HG02571 (cell line): ENCODE results near the gene C19orf67.

Experiments
- ATAC-seq: cut with Tn5 transposase; IDR thresholded peaks from one replicate; pipeline ENCODE4 v1.9.1; 2021; ENCODE audit warnings: mild to moderate bottlenecking, moderate library complexity; ENCODE audit not compliant: unreplicated experiment

The C19orf67 gene

GRCh38 chr19:14031719-14032480 is 53.7 kb downstream of the C19orf67 start, which contains the start of gene IL27RA:
Gene IL27RA, plus strand, starts transcription at chr19:14031762. Its CDS starts 111 bp downstream, at chr19:14031873.
- ATAC-seq: no peak
